ENCODE results near the gene CNNM2.

Gene CNNM2

GRCh38 chr10:102917962-102918816 is at the start of gene CNNM2:
TSS of gene CNNM2 (plus strand) at chr10:102918294. CDS start at chr10:102918481, 187 bp downstream.
- DNase-seq: peak; percentile 95

GRCh38 chr10:102868911-102869257 is 49.2 kb upstream of the CNNM2 start:
- DNase-seq: no peak

GRCh38 chr10:102869258-102870198 is 48.6 kb upstream of the CNNM2 start, which contains the start of gene AS3MT:
TSS of gene AS3MT (plus strand) at chr10:102869470. CDS start at chr10:102869593, 123 bp downstream.
- peak; percentile 14 for DNase-seq

- no peak for DNase-seq
Measured at GRCh38 chr10:102870221-102870620, 47.9 kb upstream of the CNNM2 start.

- no peak for DNase-seq
Measured at GRCh38 chr10:102872163-102872562, 45.9 kb upstream of the CNNM2 start.

- no peak for DNase-seq
Measured at GRCh38 chr10:102876747-102877153, 41.3 kb upstream of the CNNM2 start.

GRCh38 chr10:102878629-102879028 is 39.5 kb upstream of the CNNM2 start:
- no peak for DNase-seq

GRCh38 chr10:102880256-102880655 is 37.8 kb upstream of the CNNM2 start:
- DNase-seq: no peak

- no peak for DNase-seq
Measured at GRCh38 chr10:102888048-102888447, 30.0 kb upstream of the CNNM2 start.

GRCh38 chr10:102894466-102895213 is 23.5 kb upstream of the CNNM2 start:
- no peak for DNase-seq

GRCh38 chr10:102900006-102900405 is 18.1 kb upstream of the CNNM2 start:
- no peak for DNase-seq

- DNase-seq: no peak
Measured at GRCh38 chr10:102904346-102904745, 13.7 kb upstream of the CNNM2 start.

GRCh38 chr10:102906507-102906906 is 11.6 kb upstream of the CNNM2 start:
- no peak for DNase-seq

GRCh38 chr10:102914781-102915180 is 3.3 kb upstream of the CNNM2 start:
- no peak for DNase-seq

- DNase-seq: no peak
Measured at GRCh38 chr10:102916173-102916572, 1.9 kb upstream of the CNNM2 start.

- no peak for DNase-seq
Measured at GRCh38 chr10:102917314-102917961, 656 bp upstream of the CNNM2 start.

GRCh38 chr10:102918817-102919245 is 737 bp downstream of the CNNM2 start:
- no peak for DNase-seq

- no peak for DNase-seq
Measured at GRCh38 chr10:102919246-102919959, 1.3 kb downstream of the CNNM2 start.

GRCh38 chr10:102919992-102920739 is 2.1 kb downstream of the CNNM2 start:
- no peak for DNase-seq

- no peak for DNase-seq
Measured at GRCh38 chr10:102923601-102924000, 5.5 kb downstream of the CNNM2 start.

- DNase-seq: no peak
Measured at GRCh38 chr10:102926842-102927241, 8.7 kb downstream of the CNNM2 start.
